HEK293 (cell line): ENCODE data around the gene SARM1.

Source experiments
- CTCF ChIA-PET: fragments of 350-600 bp; formaldehyde crosslinking; extraction: SDS; loops from one replicate; lab custom pipeline; 2021; ENCODE audit warnings: antibody characterized with exemption; lab: Yijun Ruan, JAX
- POLR2A ChIA-PET: fragments of 300-600 bp; formaldehyde crosslinking; extraction: SDS; loops from one replicate; lab custom pipeline; 2020; ENCODE audit warnings: antibody characterized with exemption, inconsistent platforms; lab: Yijun Ruan, JAX
- H3K27ac ChIP-seq: fragments of 200-500 bp; sonication (Bioruptor generic); 2 replicates; pipeline ENCODE4 v1.5.1; 2014; ENCODE audit warnings: low read depth, low read length, control low read depth, inconsistent platforms; ENCODE audit errors: extremely low read depth
- H3K36me3 ChIP-seq, 2 experiments: fragments of 200-500 bp in 1 of 2; sonication (Bioruptor generic) in 1 of 2; 1 replicate in 1 of 2; 2 replicates in 1 of 2; pipeline ENCODE4 v1.5.1; 2014 to 2017; ENCODE audit warnings: inconsistent platforms in 2 of 2, low read length in 2 of 2; ENCODE audit not compliant: control insufficient read depth in 2 of 2, insufficient read depth in 1 of 2
- H3K4me1 ChIP-seq: fragments of 200-500 bp; sonication (Bioruptor generic); 2 replicates; pipeline ENCODE4 v1.5.1; 2014; ENCODE audit warnings: mild to moderate bottlenecking, low read length, inconsistent platforms; ENCODE audit not compliant: control insufficient read depth, insufficient read depth
- H3K4me3 ChIP-seq: 2 replicates; pipeline ENCODE4 v1.5.1; 2011; ENCODE audit warnings: low read depth, mild to moderate bottlenecking, control low read depth, low read length, moderate library complexity
- H3K9me3 ChIP-seq: fragments of 200-500 bp; sonication (Bioruptor generic); 2 replicates; pipeline ENCODE4 v1.5.1; 2014; ENCODE audit warnings: low read depth, low read length, inconsistent platforms; ENCODE audit not compliant: control insufficient read depth, insufficient read depth
- ZBTB49 ChIP-seq: fragments of 450-650 bp; formaldehyde crosslinking; IDR thresholded peaks from 2 replicates; pipeline ENCODE4 v1.5.1; 2016; ENCODE audit warnings: missing biosample characterization, missing genetic modification characterization, low read depth
- ZFHX2 ChIP-seq: fragments of 450-650 bp; formaldehyde crosslinking; conservative IDR thresholded peaks from 2 replicates; pipeline ENCODE4 v1.5.1; 2016; ENCODE audit warnings: missing biosample characterization, missing genetic modification characterization
- ZNF114 ChIP-seq: fragments of 450-650 bp; formaldehyde crosslinking; IDR thresholded peaks from 2 replicates; pipeline ENCODE4 v1.5.0; 2017; ENCODE audit warnings: missing biosample characterization, missing genetic modification characterization
- ZNF146 ChIP-seq: fragments of 450-650 bp; formaldehyde crosslinking; IDR thresholded peaks from 2 replicates; pipeline ENCODE4 v1.5.1; 2016; ENCODE audit warnings: missing biosample characterization, missing genetic modification characterization
- ZNF19 ChIP-seq: fragments of 450-650 bp; formaldehyde crosslinking; IDR thresholded peaks from 2 replicates; pipeline ENCODE4; 2016; ENCODE audit warnings: missing biosample characterization, missing genetic modification characterization, low read depth
- ZNF2 ChIP-seq: fragments of 450-650 bp; formaldehyde crosslinking; IDR thresholded peaks from 2 replicates; pipeline ENCODE4 v1.5.1; 2016; ENCODE audit warnings: missing biosample characterization, missing genetic modification characterization
- ZNF23 ChIP-seq: fragments of 450-650 bp; formaldehyde crosslinking; IDR thresholded peaks from 2 replicates; pipeline ENCODE4 v1.5.1; 2016; ENCODE audit warnings: missing biosample characterization, missing genetic modification characterization, borderline replicate concordance
- ZNF302 ChIP-seq: fragments of 450-650 bp; formaldehyde crosslinking; IDR thresholded peaks from 2 replicates; pipeline ENCODE4 v1.5.1; 2016; ENCODE audit warnings: missing biosample characterization, missing genetic modification characterization, low read depth
- ZNF362 ChIP-seq: fragments of 450-650 bp; formaldehyde crosslinking; IDR thresholded peaks from 2 replicates; pipeline ENCODE4 v1.5.1; 2016; ENCODE audit warnings: missing biosample characterization, missing genetic modification characterization
- ZNF423 ChIP-seq: fragments of 450-650 bp; formaldehyde crosslinking; IDR thresholded peaks from 2 replicates; pipeline ENCODE4 v1.5.1; 2016; ENCODE audit warnings: missing biosample characterization, missing genetic modification characterization
- ZNF449 ChIP-seq: fragments of 450-650 bp; formaldehyde crosslinking; IDR thresholded peaks from 2 replicates; pipeline ENCODE4 v1.5.1; 2017; ENCODE audit warnings: missing biosample characterization, mild to moderate bottlenecking, missing genetic modification characterization, moderate library complexity
- ZNF510 ChIP-seq: fragments of 450-650 bp; formaldehyde crosslinking; IDR thresholded peaks from 2 replicates; pipeline ENCODE4 v1.5.1; 2018; ENCODE audit warnings: mild to moderate bottlenecking, missing genetic modification characterization, missing biosample characterization; ENCODE audit not compliant: insufficient replicate concordance
- ZNF548 ChIP-seq: fragments of 450-650 bp; formaldehyde crosslinking; IDR thresholded peaks from 2 replicates; pipeline ENCODE4 v1.5.1; 2016; ENCODE audit warnings: missing biosample characterization, missing genetic modification characterization
- ZNF596 ChIP-seq: fragments of 450-650 bp; IDR thresholded peaks from 2 replicates; pipeline ENCODE4 v1.5.0; 2018; ENCODE audit warnings: missing biosample characterization, mild to moderate bottlenecking, missing genetic modification characterization, moderate library complexity
- ZNF654 ChIP-seq: fragments of 450-650 bp; formaldehyde crosslinking; IDR thresholded peaks from 2 replicates; pipeline ENCODE4 v1.5.1; 2016; ENCODE audit warnings: low read depth, missing biosample characterization, missing genetic modification characterization
- ZNF704 ChIP-seq: fragments of 450-650 bp; formaldehyde crosslinking; IDR thresholded peaks from 2 replicates; pipeline ENCODE4 v1.5.1; 2016; ENCODE audit warnings: missing biosample characterization, missing genetic modification characterization
- ZNF768 ChIP-seq: fragments of 450-650 bp; formaldehyde crosslinking; IDR thresholded peaks from 2 replicates; pipeline ENCODE4 v1.5.1; 2018; ENCODE audit warnings: missing biosample characterization, mild to moderate bottlenecking, missing genetic modification characterization
- TF ChIP-seq, protein P1 (sequence below): fragments of 450-650 bp; formaldehyde crosslinking; IDR thresholded peaks from 2 replicates; pipeline ENCODE4 v1.5.1; 2017; ENCODE audit warnings: missing biosample characterization, missing genetic modification characterization
- TF ChIP-seq, protein P2 (sequence below): fragments of 450-650 bp; formaldehyde crosslinking; IDR thresholded peaks from 2 replicates; pipeline ENCODE4 v1.5.1; 2017; ENCODE audit warnings: missing biosample characterization, missing genetic modification characterization
- TF ChIP-seq, protein P3 (sequence below): sonication (generic); formaldehyde crosslinking; IDR thresholded peaks from 2 replicates; pipeline ENCODE4 v1.8.1; 2022; ENCODE audit warnings: mild to moderate bottlenecking, moderate library complexity, missing genetic modification reagents

SARM1 gene

GRCh38 chr17:28335201-28335958 lies 36.1 kb upstream of the SARM1 start, which contains the start of the genes IFT20 and TNFAIP1 (continued):
- TF ChIP-seq, protein P1, sequence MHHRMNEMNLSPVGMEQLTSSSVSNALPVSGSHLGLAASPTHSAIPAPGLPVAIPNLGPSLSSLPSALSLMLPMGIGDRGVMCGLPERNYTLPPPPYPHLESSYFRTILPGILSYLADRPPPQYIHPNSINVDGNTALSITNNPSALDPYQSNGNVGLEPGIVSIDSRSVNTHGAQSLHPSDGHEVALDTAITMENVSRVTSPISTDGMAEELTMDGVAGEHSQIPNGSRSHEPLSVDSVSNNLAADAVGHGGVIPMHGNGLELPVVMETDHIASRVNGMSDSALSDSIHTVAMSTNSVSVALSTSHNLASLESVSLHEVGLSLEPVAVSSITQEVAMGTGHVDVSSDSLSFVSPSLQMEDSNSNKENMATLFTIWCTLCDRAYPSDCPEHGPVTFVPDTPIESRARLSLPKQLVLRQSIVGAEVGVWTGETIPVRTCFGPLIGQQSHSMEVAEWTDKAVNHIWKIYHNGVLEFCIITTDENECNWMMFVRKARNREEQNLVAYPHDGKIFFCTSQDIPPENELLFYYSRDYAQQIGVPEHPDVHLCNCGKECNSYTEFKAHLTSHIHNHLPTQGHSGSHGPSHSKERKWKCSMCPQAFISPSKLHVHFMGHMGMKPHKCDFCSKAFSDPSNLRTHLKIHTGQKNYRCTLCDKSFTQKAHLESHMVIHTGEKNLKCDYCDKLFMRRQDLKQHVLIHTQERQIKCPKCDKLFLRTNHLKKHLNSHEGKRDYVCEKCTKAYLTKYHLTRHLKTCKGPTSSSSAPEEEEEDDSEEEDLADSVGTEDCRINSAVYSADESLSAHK, result no peak
- TF ChIP-seq ZNF548 (tag by site-specific recombination), result no peak
- no peak for TF ChIP-seq ZNF654
- no peak for TF ChIP-seq ZFHX2
- TF ChIP-seq ZNF704 (tag by site-specific recombination), result no peak
- no peak for TF ChIP-seq ZNF23 (tag by site-specific recombination)
- TF ChIP-seq ZNF449 (tag by site-specific recombination), result peak; percentile 73; the same call in 1 of the 2 replicates
- no peak for TF ChIP-seq ZNF19
- TF ChIP-seq, protein P2, sequence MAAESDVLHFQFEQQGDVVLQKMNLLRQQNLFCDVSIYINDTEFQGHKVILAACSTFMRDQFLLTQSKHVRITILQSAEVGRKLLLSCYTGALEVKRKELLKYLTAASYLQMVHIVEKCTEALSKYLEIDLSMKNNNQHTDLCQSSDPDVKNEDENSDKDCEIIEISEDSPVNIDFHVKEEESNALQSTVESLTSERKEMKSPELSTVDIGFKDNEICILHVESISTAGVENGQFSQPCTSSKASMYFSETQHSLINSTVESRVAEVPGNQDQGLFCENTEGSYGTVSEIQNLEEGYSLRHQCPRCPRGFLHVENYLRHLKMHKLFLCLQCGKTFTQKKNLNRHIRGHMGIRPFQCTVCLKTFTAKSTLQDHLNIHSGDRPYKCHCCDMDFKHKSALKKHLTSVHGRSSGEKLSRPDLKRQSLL, result peak; percentile 49
- no peak for TF ChIP-seq ZNF146
- TF ChIP-seq ZNF2 (tag by site-specific recombination), result peak; percentile 77; the same call in 1 of the 2 replicates
- no peak for TF ChIP-seq ZNF114

DNA sequence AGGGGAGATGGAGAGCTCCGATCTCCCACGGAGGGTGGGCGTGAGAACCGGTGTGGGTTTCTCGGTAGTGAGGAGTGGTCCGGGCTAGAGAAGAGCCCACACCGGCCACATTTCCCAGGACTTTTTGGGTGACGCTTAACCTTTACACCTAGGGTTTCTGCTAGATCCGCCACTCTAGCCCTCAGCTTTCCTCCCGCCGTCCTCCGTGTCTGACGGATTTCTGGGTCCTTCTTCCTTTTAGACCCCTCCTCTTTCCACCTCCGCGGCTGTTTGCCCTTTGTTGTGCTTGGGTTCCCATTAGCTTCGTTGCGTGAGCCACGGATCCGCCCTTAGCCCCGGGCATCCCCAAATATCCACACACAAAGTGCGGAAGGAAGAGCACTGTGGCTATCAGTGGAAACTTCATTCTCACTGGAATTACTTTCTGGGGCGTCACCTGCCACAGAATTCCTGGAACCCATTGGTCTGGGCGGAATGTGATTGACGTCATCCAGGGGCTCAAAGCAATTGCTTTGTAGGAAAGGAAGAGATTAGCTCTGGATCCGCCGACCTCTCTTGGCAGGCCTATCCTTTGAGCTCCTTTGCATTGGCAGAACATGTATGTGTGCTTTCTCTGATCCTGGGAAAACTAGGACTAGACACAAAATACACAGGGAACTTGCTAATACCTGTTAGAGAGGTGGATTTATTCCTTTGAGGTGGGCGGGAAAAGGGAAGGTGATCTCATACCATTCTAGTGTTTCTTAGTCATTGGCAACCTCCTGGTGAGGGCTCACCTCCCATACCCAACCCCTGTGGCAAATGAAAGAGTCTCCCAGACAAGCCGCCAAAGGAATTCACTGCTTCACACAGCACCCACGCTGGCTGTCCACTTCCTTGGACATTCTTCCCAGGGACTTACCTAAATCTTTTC lies 35.3 kb upstream of the SARM1 start:
- CTCF ChIA-PET, result interaction anchor here (0.5 to 2.3 kb wide), 15 partner anchors 9 to 691 kb away, joined by 3 to 15 read pairs (median 3); partner anchors contain the start of gene POLDIP2
- H3K27ac ChIP-seq, result peak overlapping the region; percentile 62
- POLR2A ChIA-PET, result interaction anchor here (0.6 to 3.1 kb wide), 36 partner anchors 10 to 1006 kb away, joined by 3 to 122 read pairs (median 4); partner anchors contain the start of genes LYRM9, NLK, PHF12 and PIGS
- TF ChIP-seq ZNF362 (tag by site-specific recombination), result no peak
- TF ChIP-seq, protein P3, sequence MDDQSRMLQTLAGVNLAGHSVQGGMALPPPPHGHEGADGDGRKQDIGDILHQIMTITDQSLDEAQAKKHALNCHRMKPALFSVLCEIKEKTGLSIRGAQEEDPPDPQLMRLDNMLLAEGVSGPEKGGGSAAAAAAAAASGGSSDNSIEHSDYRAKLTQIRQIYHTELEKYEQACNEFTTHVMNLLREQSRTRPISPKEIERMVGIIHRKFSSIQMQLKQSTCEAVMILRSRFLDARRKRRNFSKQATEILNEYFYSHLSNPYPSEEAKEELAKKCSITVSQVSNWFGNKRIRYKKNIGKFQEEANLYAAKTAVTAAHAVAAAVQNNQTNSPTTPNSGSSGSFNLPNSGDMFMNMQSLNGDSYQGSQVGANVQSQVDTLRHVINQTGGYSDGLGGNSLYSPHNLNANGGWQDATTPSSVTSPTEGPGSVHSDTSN (CRISPR knock-in tag), result no peak
- TF ChIP-seq ZNF302, result no peak
- no peak for TF ChIP-seq ZNF423
- no peak for TF ChIP-seq ZNF768
- no peak for TF ChIP-seq ZNF510 (tag by site-specific recombination)
- no peak for TF ChIP-seq ZNF596
- TF ChIP-seq ZBTB49 (tag by site-specific recombination), result no peak

More for the DNA sequence above, 35.3 kb upstream of the SARM1 start:
- H3K4me1 ChIP-seq, result peaks cover 14% of the 10 kb centered on the region
- no peaks in the 10 kb centered on the region for H3K9me3 ChIP-seq
- peaks cover 0 to 33% of the 10 kb centered on the region in 2 experiments; a peak in 1 of 3 replicates for H3K36me3 ChIP-seq
- peak overlapping the region; percentile 87 for H3K4me3 ChIP-seq
